ENCODE data around the gene TOGARAM1. TPM values are rescaled to one million over a fixed set of nuclear protein-coding genes. Genes with fewer than 3 reads are reported as not detected.

The TOGARAM1 gene
- total RNA-seq, 4 donors from 2014 or later: 13.5 to 23.6 (median 17.9) TPM

DNA sequence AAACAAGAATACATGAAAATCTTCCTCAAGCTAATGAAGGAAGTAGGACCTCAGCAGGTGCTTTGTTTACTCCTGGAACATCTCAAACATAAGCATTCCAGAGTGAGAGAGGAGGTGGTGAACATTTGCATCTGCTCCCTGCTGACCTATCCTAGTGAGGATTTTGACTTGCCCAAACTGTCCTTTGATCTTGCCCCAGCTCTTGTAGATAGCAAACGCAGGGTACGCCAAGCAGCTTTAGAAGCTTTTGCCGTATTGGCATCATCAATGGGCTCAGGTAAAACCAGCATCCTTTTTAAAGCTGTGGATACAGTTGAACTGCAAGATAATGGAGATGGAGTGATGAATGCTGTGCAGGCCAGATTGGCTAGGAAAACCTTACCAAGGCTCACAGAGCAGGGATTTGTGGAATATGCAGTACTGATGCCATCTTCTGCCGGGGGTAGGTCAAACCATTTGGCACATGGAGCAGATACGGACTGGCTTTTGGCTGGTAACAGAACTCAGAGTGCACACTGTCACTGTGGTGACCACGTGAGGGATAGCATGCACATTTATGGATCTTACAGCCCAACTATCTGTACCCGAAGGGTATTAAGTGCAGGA is 1.9 kb downstream of the TOGARAM1 start:
- 20 to 39% methylated on average over 3 to 7 of the region's 7 CpGs for WGBS, 2 donors (ENCODE audit: low coverage in 1 of 2)
- no peaks in the 10 kb centered on the region for H3K27me3 ChIP-seq
- peaks cover 24 to 78% (median 45%) of the 10 kb centered on the region in 4 donors for H3K4me1 ChIP-seq
- no peak for DNase-seq
- intact Hi-C loops (cut with DNase I; ENCODE audit: low total_unique reads) (loop anchor here (10.0 kb wide), 1 partner anchor 171 kb away; the partner anchor contains the start of genes FANCM and FKBP3), in situ Hi-C loops (cut with MboI; ENCODE audit: low pct_ligation_motif_present in 1 of 4, low pct_unique_long_range_greater_than_20kb in 1 of 4, low sequenced_read_pairs in 3 of 4) (loop anchor here in 2 of 4 donors (5.0 to 10.0 kb wide), 4 partner anchors 59 to 171 kb away; partner anchors contain the start of genes FKBP3 (in 2 of the 2) and FANCM (in 1 of the 2))
- peak overlapping the region in 3 of 4 donors; percentile 65 to 77 (median 69) for H3K4me3 ChIP-seq
- H3K36me3 ChIP-seq: no peaks in the 10 kb centered on the region
- H3K9me3 ChIP-seq: no peaks in the 10 kb centered on the region
- TF ChIP-seq POLR2A (IDR thresholded peaks at IDR 0.05) (no peak), POLR2AphosphoS5 (IDR thresholded peaks at IDR 0.05) (no peak), EP300 (IDR thresholded peaks at IDR 0.05; ENCODE audit: low read depth) (no peak)
- TF ChIP-seq, protein P1, sequence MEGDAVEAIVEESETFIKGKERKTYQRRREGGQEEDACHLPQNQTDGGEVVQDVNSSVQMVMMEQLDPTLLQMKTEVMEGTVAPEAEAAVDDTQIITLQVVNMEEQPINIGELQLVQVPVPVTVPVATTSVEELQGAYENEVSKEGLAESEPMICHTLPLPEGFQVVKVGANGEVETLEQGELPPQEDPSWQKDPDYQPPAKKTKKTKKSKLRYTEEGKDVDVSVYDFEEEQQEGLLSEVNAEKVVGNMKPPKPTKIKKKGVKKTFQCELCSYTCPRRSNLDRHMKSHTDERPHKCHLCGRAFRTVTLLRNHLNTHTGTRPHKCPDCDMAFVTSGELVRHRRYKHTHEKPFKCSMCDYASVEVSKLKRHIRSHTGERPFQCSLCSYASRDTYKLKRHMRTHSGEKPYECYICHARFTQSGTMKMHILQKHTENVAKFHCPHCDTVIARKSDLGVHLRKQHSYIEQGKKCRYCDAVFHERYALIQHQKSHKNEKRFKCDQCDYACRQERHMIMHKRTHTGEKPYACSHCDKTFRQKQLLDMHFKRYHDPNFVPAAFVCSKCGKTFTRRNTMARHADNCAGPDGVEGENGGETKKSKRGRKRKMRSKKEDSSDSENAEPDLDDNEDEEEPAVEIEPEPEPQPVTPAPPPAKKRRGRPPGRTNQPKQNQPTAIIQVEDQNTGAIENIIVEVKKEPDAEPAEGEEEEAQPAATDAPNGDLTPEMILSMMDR (IDR thresholded peaks at IDR 0.05): no peak
- peak overlapping the region in 3 of 4 donors; percentile 90 to 97 (median 92) for H3K27ac ChIP-seq

DNA sequence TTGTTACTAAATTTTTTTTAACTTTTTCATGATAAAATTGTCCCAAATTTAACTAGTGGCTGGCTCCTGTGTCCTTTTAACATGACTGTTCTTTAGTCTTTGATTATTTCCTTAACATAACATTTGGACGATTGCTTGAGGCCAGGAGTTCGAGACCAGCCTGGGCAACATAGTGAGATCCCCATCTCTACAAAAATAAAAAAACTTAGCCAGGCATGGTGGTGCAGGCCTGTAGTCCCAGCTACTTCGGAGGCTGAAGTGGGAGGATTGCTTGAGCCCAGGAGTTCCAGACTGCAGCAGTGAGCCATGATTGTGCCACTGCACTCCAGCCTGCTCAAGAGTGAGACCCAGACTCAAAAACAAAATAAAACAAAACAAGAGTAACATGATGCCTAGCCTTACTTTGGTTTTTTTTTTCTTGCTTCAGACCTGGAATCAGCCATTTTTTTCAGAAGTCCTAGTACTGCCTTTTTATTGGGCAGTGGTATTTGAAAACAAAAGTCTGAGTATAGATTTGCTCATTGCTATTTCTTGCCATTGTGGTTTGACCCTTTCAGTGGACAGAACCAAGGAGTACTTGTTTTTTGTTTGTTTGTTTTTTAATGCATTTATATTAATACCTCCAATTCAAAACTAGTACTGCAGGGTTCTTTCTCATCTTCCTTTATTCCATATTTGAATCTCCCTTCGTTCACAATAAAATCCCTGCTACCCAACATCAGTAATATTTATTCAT is 4.8 kb downstream of the TOGARAM1 start:
- intact Hi-C loops (cut with DNase I; ENCODE audit: low total_unique reads) (loop anchor here (10.0 kb wide), 1 partner anchor 168 kb away; the partner anchor contains the start of genes FANCM and FKBP3), in situ Hi-C loops (cut with MboI; ENCODE audit: low pct_ligation_motif_present in 1 of 4, low pct_unique_long_range_greater_than_20kb in 1 of 4, low sequenced_read_pairs in 3 of 4) (loop anchor here in 1 of 4 donors (10.0 kb wide), 3 partner anchors 62 to 168 kb away; partner anchors contain the start of genes FANCM and FKBP3)
- no peaks in the 10 kb centered on the region for H3K27me3 ChIP-seq
- no peak for DNase-seq
- TF ChIP-seq POLR2AphosphoS5 (IDR thresholded peaks at IDR 0.05) (no peak), POLR2A (IDR thresholded peaks at IDR 0.05) (no peak), EP300 (IDR thresholded peaks at IDR 0.05; ENCODE audit: low read depth) (no peak)
- TF ChIP-seq, protein P1 (IDR thresholded peaks at IDR 0.05): no peak
- H3K4me3 ChIP-seq: peak overlapping the region in 1 of 4 donors; percentile 69
- H3K9me3 ChIP-seq: no peaks in the 10 kb centered on the region
- peaks cover 10 to 60% (median 33%) of the 10 kb centered on the region in 4 donors for H3K4me1 ChIP-seq
- no peak overlapping the region for H3K27ac ChIP-seq
- 50 to 77% methylated on average over 2 to 4 of the region's 4 CpGs for WGBS, 2 donors (ENCODE audit: low coverage in 1 of 2)
- no peaks in the 10 kb centered on the region for H3K36me3 ChIP-seq

DNA sequence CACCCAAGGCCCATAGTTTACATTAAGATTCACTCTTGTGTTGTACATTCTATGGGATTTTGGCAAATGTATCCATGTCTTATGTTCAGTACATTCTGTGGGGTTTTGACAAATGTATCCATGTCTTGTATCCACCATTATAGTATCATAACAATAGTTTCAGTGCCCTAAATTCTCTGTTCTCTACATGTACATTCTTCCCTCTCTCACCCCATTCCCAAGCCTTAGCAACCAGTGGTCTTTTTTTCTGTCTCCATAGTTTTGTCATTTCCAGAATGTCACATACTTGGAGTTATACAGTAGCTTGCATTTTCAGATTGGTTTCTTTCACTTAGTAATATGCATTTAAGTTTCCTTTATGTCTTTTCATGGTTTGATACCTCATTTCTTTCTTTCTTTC is 6.7 kb downstream of the TOGARAM1 start:
- in situ Hi-C loops (cut with MboI; ENCODE audit: low pct_ligation_motif_present in 1 of 4, low pct_unique_long_range_greater_than_20kb in 1 of 4, low sequenced_read_pairs in 3 of 4): loop anchor here in 1 of 4 donors (10.0 kb wide), 3 partner anchors 64 to 166 kb away; partner anchors contain the start of genes FANCM and FKBP3
- H3K4me3 ChIP-seq: no peak overlapping the region
- H3K27ac ChIP-seq: no peak overlapping the region
- no peak for DNase-seq
- no peaks in the 10 kb centered on the region for H3K27me3 ChIP-seq
- peaks cover 10 to 55% (median 26%) of the 10 kb centered on the region in 4 donors for H3K4me1 ChIP-seq
- TF ChIP-seq EP300 (IDR thresholded peaks at IDR 0.05; ENCODE audit: low read depth) (no peak), POLR2AphosphoS5 (IDR thresholded peaks at IDR 0.05) (no peak), POLR2A (IDR thresholded peaks at IDR 0.05) (no peak)
- TF ChIP-seq, protein P1 (IDR thresholded peaks at IDR 0.05): no peak
- no peaks in the 10 kb centered on the region for H3K36me3 ChIP-seq
- intact Hi-C loops (cut with DNase I; ENCODE audit: low total_unique reads): loop anchor here (10.0 kb wide), 1 partner anchor 166 kb away; the partner anchor contains the start of genes FANCM and FKBP3
- H3K9me3 ChIP-seq: no peaks in the 10 kb centered on the region

DNA sequence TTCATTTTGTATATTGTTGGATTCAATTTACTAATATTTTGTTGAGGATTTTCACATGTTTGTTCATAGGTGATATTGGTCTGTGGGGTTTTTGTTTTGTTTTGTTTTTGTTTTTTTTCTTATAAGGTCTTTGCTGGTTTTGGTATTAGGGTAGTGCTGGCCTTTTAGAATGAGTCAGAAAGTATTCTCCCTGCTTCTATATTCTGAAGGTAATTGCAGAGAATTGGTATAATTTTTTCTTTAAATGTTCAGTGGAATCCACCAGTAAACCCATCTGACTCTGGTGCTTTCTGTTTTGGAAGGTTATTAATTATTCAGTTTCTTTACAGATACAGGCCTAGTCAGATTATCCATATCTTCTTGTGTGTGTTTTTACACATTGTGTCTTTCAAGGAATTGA is 8.9 kb downstream of the TOGARAM1 start:
- peaks cover 7 to 34% (median 14%) of the 10 kb centered on the region in 4 donors for H3K4me1 ChIP-seq
- in situ Hi-C loops (cut with MboI; ENCODE audit: low pct_ligation_motif_present in 1 of 4, low pct_unique_long_range_greater_than_20kb in 1 of 4, low sequenced_read_pairs in 3 of 4): no loop called here
- H3K36me3 ChIP-seq: no peaks in the 10 kb centered on the region
- TF ChIP-seq POLR2A (IDR thresholded peaks at IDR 0.05) (no peak), POLR2AphosphoS5 (IDR thresholded peaks at IDR 0.05) (no peak), EP300 (IDR thresholded peaks at IDR 0.05; ENCODE audit: low read depth) (no peak)
- TF ChIP-seq, protein P1 (IDR thresholded peaks at IDR 0.05): no peak
- intact Hi-C loops (cut with DNase I; ENCODE audit: low total_unique reads): no loop called here
- no peaks in the 10 kb centered on the region for H3K9me3 ChIP-seq
- H3K27me3 ChIP-seq: no peaks in the 10 kb centered on the region
- no peak overlapping the region for H3K4me3 ChIP-seq
- DNase-seq: no peak
- H3K27ac ChIP-seq: no peak overlapping the region
